HG03520 (cell line): ENCODE data around the gene SEC22B.
A peak's percentile ranks its signal among the peaks of the same experiment; 100 is the strongest.
"Not testable (repeated sequence)": the region's sequence is repeated elsewhere in the genome, so short reads cannot be mapped to it uniquely, and the experiment has no call there.

Experiments used
- ATAC-seq: cut with Tn5 transposase; IDR thresholded peaks from one replicate; pipeline ENCODE4 v1.9.1; 2021; ENCODE audit warnings: mild to moderate bottlenecking, moderate library complexity; ENCODE audit not compliant: unreplicated experiment

Gene SEC22B

GRCh38 chr1:120120525-120120924 lies 55.8 kb downstream of the SEC22B start:
- ATAC-seq, result not testable (repeated sequence)

GRCh38 chr1:120117371-120118177 lies 58.7 kb downstream of the SEC22B start:
- ATAC-seq, result peak; percentile 49

- ATAC-seq, result not testable (repeated sequence)
Measured at GRCh38 chr1:120116094-120116493, 60.2 kb downstream of the SEC22B start.

- ATAC-seq, result not testable (repeated sequence)
Measured at GRCh38 chr1:120113134-120113533, 63.2 kb downstream of the SEC22B start.

GRCh38 chr1:120112212-120112611 lies 64.1 kb downstream of the SEC22B start:
- not testable (repeated sequence) for ATAC-seq

- not testable (repeated sequence) for ATAC-seq
Measured at GRCh38 chr1:120111771-120112170, 64.5 kb downstream of the SEC22B start.

GRCh38 chr1:120111008-120111407 lies 65.3 kb downstream of the SEC22B start:
- not testable (repeated sequence) for ATAC-seq

GRCh38 chr1:120109656-120110055 lies 66.7 kb downstream of the SEC22B start:
- ATAC-seq, result not testable (repeated sequence)

GRCh38 chr1:120109180-120109579 lies 67.1 kb downstream of the SEC22B start:
- not testable (repeated sequence) for ATAC-seq

GRCh38 chr1:120105288-120105687 lies 71.0 kb downstream of the SEC22B start:
- not testable (repeated sequence) for ATAC-seq

- not testable (repeated sequence) for ATAC-seq
Measured at GRCh38 chr1:120103768-120104167, 72.6 kb downstream of the SEC22B start.

GRCh38 chr1:120101593-120101992 lies 74.7 kb downstream of the SEC22B start:
- not testable (repeated sequence) for ATAC-seq
